DMS153 treated with DMSO at 0.1 percent for 48 hours (cell line): ENCODE data around the gene SLC29A4.
"Not testable (repeated sequence)": the region's sequence is repeated elsewhere in the genome, so short reads cannot be mapped to it uniquely, and the experiment has no call there.

Experiments used
- DNase-seq: peaks from one replicate; lab custom pipeline; 2025; ENCODE audit not compliant: unreplicated experiment; lab: John Stamatoyannopoulos, UW

The SLC29A4 gene

DNA sequence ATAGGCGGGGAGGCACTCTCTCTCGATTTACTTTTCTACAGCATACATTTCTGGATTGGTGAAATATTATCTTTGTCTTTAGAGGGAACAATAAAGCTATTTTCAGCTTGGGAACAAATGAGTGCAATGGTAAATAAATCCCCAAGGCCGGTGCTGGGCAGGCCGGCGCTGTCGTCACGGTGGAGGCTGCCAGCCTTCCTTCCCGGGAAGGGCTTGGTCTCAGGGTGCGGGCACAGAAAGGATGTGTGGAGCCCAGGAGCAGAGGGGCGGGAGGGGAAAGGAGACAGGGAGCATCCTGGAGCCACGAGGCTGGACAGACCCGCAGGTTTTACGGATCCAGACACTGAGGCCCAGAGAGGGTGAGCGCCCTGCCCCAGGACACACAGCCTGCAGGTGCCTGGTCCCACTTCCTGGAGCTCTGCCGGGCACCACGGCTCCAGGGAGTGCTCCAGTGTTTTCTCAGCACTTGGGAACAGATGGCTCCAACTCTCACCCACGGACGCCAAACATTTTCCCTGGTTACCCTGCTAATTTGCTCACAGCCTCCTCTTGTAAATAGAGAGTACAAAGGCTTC lies 8.8 kb upstream of the SLC29A4 start:
- not testable (repeated sequence) for DNase-seq

DNA sequence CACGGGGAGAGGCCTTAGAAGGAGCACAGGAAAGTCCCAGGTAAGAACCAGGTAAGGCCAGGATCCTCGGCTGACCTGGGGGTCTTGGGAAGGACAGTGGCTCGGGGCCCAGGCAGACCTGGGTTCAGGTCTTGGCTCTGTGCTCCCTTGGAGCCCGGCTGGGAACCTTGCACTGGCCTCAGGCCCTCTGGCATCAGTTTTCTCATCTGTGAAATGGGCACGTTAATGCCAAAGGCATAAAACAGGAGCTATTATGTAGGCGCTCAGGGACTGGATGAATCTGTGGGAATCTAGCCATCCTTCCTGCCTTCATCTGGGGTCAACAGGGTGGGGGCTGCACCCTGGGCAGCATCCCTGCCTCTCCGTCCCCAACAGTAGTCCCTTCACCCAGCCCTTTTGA lies 8.3 kb upstream of the SLC29A4 start:
- no peak for DNase-seq

DNA sequence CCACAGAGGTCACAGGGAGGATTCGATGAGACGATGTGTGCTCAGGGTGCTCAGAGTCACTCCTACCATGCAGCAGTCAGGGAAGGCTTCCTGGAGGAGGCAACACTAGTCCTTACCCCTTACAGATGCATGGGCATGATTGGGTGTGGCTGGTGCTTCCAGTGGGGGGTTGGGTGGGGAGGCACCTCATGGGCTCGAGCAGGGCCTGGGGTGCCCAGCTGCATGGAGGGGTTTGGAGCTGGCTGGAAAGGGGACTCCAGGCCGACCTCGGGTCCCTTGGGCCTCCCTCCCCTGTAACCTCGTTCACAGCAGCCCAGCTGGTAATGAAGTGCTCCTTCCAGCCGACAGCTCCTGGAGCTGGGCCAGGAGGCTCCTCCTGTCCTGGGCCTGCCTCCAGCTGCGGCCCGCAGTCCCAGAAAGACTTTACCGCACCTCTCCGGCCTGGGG lies 7.7 kb upstream of the SLC29A4 start:
- not testable (repeated sequence) for DNase-seq

DNA sequence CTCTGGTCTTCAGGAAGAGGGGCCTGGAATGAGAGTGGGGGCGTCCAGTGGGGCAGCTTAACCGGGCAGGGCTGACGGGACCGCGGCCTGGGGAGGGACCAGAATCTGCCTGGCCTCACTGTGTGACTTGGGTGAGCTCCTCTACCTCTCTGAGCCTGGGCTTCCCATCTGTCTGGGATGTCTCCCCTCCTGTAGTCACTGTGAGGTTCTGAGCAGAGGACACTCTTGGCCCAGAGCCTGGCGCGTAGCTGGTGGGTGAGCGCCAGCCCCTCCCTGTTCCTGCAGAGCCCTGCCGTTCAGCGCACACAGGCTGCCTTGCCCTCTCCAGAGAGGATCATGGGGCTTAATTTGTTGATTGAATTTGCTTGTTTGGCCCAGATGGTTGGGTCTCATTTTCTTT lies 7.2 kb upstream of the SLC29A4 start:
- not testable (repeated sequence) for DNase-seq

DNA sequence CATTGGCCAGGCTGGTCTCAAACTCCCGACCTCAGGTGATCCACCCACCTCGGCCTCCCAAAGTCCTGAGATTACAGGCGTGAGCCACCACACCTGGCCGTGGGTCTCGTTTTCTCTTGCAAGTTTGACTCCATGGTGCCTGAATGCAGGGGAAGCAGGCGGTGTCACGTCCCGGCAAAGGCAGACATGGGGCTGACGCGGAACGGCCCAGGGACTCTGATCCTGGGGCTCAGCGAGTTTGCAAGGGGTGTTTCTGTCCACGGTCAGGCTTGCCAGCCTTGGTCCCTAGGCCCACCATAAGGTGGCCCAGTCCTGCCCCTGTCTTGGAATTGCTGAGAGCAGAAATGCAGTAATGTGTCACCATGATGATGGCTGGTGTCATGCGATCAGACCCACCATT lies 6.6 kb upstream of the SLC29A4 start:
- DNase-seq: not testable (repeated sequence)

DNA sequence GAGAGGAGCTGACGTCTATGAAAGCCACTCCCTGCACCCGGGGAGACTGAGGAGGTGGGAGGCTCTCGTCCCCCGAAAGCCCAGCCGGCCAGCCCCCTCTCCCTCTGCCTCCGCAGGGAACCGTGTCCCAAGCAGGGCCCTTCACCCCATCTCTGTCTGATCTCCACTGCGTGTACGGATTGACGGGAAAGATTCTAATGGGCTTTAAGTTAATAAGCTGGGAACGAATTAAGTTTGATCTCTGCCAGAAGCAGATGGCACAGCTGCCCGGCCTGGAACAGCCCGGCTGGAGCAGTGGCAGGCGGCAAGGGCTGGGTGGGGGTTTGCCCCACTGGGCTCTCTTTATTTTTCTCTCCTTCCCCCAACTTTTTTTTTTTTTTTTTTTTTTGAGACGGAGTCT lies 6.1 kb upstream of the SLC29A4 start:
- no peak for DNase-seq

DNA sequence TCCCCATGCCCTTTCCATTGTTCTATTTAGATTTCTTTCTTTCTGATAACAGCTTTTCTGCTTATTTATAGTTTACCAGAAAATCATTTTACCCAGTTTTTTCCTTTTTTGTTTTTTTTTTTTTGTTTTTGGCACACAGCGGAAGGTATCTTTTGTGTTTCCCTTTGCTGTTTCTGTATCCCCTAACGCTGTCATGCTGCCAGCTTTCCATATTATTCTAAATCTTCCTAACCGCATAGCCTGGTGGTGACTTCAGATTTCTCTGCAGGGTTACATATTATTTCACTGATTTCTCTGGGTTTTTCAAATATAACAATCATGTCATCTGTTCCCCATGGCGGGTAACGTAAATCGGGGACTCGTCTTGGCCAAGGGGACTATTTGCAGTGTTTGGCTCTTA lies 4.0 kb upstream of the SLC29A4 start:
- no peak for DNase-seq

DNA sequence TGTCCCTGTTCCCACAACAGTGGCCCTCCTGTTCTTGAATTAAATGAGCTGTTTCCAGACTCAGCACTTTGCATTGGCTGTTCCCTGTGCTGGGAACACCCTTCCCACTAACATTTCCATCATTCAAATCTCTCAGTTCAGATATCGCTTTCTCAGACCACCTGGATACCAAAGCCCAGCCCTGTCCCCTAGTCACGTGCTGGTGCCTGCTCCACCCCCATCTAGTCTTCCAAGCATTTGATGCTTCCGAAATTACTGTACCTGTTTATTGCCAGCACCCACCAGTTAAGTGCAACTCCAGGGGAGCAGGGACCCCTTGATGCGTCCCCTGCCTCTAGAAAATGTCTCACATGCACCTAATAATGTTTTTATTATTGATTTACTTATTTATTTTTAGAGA lies 3.0 kb upstream of the SLC29A4 start:
- DNase-seq: no peak

DNA sequence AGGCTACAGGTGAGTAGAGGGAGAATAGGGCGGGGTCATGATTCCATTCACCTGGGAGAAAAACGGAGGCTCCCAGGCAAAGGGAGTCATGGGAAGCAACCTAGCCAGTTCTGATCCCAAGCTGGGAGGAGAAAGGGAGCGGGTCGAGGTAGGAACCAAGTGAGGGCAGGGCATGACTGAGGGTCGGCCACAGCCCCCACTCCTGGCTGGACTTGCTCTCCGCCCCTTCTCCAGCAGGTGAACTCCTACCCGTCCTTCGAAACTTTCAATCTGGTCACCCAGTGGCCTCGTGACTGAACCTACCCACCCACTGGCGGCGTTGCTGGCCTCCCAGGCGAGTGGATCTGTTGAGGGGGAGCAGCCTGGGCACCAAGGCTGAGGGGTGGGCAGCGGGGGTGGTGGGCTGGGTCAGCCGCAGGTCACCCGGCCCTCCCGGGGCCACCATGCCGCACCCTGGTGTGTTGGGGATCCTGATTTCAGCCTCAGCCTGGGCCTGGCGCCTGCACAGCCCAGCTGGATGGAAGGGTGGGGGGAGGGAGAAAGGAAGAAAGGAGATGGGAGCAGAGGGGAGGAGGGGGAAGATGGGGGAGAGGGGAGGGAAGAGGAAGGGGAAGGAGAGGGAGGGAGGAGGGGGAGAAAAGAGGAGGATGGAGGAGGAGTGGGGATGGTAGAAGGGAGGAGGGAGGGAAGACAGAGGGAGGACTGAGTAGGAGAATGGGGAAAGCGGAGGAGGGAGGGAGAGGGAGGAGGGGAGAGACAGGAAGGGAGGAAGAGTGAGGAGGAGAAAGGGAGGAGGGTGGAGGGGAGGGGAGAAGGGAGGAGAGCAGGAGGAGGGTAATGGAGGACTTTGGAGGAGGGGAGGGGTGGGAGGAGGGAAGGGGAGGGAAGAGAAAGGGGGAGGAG lies 894 bp upstream of the SLC29A4 start:
- not testable (repeated sequence) for DNase-seq

DNA sequence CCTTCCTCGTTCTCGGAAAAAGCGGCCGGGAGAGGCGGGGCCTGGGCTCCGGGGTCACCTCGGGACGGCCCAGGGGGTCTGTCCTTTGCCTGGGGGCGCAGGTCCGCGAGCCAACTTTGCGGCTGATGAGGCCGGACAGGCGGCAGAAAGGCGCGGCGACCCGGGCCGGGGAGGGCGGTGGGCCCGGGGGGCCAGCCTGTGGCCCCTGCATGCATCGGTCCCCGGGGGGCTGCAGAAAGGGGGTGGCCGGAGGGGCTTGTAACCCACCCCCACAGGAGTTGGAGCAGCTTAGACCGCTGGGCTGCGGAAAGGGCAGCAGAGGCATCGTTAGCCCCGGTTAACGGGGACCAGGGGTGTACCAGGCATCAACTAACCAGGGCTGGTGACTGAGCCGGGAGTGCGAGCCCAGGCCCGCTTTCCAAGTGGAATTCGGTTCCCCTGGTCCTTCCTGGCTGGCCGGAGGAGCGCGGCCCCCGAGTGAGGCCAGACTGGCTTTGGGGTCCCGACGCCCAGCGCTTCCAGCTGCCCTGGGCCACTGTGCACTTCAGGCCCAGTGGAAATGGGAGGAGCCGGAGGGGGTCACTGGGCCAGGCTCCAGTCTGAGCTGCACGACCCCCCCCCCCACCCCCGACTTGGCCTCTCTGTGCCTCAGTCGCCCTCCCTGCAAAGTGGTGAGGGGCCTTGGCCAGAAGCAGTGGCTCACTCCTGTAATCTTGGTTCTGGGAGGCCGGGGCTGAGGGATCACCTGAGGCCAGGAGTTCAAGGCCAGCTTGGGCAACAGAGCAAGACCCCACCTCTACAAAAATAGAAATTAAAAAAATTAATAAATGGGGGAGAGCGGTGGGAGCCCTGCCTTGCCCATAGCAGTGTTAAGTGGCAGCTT lies 919 bp downstream of the SLC29A4 start:
- DNase-seq: no peak

DNA sequence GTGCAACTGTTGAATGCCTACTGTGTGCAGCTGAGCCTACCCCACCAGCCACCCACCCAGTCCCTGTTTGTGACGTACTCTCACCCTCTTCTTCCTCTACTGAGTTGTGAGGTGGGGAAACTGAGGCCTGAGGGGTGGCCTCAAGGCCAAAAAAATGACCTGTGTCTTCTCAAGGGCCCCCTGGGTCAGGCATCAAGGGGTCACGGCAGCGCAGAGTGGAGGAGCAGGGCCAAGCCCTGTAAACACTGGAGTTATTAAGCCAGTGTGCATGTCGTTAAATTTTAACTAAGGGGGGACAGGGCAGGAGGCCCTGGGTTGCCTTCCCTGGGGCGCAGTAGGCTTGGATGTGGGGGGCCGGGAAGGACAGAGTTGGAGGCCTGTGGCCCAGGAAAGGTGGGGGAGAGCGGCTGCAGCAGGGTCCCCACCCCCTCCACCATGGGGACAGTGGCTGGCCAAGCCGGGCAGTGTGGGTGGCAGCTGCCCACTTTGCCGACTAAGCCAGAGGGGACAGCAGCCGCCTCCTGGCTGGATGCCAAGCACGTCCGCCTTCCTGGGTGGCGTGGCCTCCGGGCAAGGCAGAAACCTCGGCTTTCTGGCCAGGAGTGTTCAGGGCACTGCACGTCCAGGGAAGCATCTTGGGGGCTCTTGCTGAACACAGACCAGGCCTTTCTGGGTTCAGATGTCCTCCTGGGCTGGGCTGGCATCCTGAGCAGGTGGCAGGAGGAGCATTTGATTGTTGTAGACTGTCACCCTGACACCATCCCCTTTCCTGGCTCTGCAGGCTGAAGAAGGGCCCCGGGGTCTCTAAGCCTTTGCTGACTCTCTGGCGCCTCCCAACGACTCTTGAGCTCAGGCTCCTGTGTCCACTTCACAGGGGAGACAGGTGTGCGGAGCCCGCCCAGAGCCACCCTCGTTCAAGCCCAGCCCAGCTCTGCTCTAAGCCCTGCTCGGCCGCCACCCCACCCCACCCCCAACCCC lies 1.9 kb downstream of the SLC29A4 start:
- peak; percentile 61 for DNase-seq

DNA sequence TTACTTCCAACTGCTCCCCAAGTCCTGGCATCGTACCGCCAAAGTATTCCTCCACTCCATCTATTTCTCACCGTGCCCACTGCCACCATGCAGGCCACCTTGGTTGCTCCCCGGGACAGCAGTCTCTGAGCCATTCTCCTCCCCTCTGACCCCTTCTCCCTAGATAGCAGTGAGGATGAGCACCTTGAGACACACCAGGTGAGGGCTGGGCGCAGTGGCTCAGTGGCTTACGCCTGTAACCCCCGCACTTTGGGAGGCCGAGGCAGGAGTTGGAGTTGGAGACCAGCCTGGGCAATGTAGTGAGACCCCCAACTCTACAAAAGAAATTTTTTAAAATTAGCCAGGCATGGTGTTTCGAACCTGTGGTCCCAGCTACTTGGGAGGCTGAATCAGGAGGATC lies 4.2 kb downstream of the SLC29A4 start:
- DNase-seq: no peak

DNA sequence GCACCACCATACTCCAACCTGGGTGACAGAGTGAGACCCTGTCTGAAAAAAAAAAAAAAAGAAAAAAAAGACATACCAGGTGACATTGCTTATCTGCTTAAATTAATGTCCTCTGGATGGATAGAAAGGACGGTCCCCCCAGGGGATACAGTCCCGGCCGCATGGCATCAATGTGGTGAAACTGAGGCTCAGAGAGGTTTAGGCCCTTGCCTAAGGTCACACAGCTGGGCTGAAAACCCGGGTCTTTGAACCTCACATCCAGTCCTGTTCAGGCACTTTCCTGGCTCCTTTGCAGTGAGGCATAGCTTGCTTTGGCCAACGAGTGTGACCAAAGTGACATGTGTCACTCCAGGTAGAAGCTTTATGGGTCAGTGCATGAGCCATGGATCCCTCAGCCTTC lies 4.6 kb downstream of the SLC29A4 start:
- not testable (repeated sequence) for DNase-seq

DNA sequence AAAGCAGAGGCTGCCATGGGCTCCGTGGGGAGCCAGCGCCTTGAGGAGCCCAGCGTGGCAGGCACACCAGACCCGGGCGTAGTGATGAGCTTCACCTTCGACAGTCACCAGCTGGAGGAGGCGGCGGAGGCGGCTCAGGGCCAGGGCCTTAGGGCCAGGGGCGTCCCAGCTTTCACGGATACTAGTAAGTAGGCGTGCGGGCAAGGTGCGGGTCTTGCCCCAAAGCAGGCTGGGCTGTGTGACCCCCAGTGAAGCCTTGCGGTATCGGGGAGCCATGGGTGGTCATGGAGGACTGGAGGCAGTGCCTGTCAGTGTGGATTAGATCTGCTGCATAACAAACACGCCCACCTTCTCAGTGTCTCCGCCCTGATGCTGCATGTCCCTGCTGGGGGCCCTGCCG lies 5.1 kb downstream of the SLC29A4 start:
- DNase-seq: no peak

DNA sequence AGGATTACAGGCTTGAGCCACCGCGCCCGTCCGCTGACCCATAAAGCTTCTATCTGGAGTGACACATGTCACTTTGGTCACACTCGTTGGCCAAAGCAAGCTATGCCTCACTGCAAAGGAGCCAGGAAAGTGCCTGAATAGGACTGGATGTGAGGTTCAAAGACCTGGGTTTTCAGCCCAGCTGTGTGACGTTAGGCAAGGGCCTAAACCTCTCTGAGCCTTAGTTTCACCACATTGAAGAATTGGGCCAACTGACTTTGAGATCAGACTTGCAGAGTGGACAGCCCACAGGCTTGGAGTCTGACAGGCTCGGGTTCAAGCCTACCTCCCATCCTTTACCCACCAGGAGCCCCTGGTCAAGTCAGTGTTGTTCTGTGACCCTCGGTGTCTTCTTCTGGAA lies 5.8 kb downstream of the SLC29A4 start:
- DNase-seq: not testable (repeated sequence)

DNA sequence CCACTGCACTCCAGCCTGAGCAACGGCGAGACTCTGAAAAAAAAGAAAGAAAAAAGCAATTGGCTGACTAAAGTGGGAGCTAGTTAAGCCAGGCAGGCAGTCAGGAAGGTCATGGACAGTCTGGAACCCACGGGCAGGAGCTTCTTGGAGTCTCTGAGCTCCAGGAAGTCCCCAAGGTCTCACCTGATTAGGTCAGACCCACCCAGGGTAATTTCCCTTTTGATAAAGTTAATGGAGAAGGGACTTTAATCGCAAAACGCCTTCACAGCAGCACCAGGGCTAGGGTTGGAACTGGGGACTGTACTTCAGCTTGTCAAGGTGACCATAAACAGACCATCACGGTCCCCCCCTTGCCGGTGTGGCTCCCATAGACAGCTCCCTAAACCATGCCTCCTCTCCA lies 6.6 kb downstream of the SLC29A4 start:
- no peak for DNase-seq

DNA sequence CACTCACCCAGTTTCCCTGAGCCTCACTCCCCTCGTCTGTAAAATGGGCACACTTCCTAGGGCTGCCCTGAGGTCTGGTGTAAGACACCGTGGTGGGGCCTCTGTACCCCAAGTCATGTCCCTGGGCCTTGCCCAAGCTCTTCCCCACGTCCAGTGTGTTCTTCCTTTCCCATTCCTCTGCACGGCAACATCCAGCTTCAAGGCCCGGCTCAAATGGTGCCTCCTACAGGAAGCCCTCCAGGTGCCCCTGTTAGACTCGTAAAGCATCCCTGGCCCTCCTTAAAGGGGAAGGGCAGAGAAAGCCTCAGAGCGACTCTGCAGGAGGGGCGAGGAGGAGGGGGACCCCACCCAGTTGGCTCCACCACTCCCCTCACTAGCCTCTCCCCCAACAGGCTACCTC lies 8.6 kb downstream of the SLC29A4 start:
- DNase-seq: no peak

DNA sequence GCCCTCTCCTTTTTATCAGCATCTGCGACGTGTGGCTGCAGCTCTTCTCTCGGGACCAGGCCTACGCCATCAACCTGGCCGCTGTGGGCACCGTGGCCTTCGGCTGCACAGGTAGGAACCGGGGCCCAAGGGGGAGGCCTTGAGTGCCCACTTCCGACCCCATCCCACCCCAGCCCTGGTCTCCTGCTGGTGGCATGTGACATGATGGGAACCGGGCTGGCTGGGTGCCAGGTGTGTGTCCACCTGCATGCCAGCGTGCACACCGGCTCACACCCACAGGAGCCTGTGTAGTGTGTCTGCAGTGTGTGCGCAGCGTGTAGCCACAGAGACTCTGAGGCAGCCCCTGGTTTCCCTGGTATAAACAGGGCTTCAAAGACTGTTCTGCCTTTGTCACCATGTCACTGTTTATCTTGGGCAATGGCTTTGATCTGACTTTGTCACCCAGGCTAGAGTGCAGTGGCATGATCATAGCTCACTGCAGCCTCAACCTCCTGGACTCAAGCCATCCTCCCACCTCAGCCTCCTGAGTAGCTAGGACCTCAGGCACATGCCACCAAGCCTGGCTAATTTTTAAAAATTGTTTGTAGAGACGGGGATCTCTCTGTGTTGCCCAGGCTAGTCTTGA lies 9.1 kb downstream of the SLC29A4 start:
- not testable (repeated sequence) for DNase-seq

DNA sequence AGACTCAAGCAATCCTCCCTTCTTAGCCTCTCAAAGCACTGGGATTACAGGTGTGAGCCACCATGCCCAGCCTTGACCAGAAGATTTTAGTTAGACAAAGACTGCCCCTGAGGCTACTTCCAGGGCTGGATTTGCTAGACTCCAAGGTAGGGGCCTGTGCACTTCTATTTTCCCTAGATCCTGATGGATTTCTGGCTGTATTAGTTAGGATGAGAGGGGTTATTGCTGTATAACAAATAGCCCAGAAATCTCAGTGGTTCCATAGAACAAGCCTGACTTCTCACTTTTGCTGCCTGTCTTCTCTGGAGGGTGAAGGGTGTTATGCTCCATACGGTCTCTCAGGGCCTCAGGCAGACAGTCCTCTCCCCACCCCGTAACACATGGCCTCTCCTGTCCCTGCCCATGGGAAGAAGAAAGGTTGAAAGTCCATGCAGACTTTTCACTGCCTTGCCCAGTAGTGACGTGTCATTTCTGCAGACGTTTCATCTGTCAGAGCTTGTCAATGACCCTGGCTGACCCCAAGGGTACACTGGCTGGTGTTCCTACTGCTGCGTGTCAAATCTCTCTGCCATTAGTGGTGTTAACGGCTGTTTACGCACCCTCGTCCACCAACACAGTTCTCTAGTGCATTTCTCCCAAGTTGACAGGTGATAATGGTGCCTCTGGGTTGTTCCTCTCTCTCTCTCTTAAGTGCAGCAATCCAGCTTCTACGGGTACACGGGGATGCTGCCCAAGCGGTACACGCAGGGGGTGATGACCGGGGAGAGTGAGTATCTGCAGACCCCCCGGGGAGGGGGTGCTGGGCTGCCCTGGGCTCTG lies 11.6 kb downstream of the SLC29A4 start:
- no peak for DNase-seq
